ENCODE measurements around the gene SMCO4. TPM values are rescaled to one million over a fixed set of nuclear protein-coding genes. Genes with fewer than 3 reads are reported as not detected.

Gene SMCO4
- total RNA-seq, 4 donors from 2014 or later, result 3.1 to 18.1 (median 10.2) TPM

DNA sequence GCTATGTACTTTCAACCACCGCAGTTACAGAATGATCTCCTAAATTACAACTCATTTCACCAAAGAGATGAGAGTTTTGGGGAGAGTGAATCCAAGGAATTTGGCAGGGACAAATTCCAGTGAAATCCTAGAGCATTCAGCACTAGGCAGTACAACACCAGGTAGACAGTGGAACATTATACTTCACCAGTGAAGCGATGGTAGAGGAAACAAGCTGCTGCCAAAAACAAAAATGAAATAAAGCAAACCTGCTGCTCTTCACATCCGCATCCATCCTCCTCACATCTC is 16.9 kb downstream of the SMCO4 start:
- TF ChIP-seq, protein P1, sequence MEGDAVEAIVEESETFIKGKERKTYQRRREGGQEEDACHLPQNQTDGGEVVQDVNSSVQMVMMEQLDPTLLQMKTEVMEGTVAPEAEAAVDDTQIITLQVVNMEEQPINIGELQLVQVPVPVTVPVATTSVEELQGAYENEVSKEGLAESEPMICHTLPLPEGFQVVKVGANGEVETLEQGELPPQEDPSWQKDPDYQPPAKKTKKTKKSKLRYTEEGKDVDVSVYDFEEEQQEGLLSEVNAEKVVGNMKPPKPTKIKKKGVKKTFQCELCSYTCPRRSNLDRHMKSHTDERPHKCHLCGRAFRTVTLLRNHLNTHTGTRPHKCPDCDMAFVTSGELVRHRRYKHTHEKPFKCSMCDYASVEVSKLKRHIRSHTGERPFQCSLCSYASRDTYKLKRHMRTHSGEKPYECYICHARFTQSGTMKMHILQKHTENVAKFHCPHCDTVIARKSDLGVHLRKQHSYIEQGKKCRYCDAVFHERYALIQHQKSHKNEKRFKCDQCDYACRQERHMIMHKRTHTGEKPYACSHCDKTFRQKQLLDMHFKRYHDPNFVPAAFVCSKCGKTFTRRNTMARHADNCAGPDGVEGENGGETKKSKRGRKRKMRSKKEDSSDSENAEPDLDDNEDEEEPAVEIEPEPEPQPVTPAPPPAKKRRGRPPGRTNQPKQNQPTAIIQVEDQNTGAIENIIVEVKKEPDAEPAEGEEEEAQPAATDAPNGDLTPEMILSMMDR (IDR thresholded peaks at IDR 0.05 in 4 of 5, conservative IDR thresholded peaks at IDR 0.05 in 1 of 5), result no peak
- TF ChIP-seq POLR2A (IDR thresholded peaks at IDR 0.05), result no peak
- no peak for ATAC-seq
- Histone ChIP-seq H3K4me3 (no peak overlapping the region), H3K27ac (peak overlapping the region; percentile 39 to 98 (median 90)), H3K4me1 (peaks cover 63 to 65% of the 10 kb centered on the region in 2 donors), H3K27me3 (no peaks in the 10 kb centered on the region), H3K36me3 (no peaks in the 10 kb centered on the region), H3K9me3 (no peaks in the 10 kb centered on the region)
- no peak for DNase-seq
- intact Hi-C loops (cut with DNase I; ENCODE audit: low total_unique reads) (loop anchor here (5.0 to 10.0 kb wide), 2 partner anchors 41 to 219 kb away; partner anchors contain the start of genes C11orf54 and TAF1D), in situ Hi-C loops (cut with MboI; ENCODE audit: low sequenced_read_pairs in 4 of 4) (no loop called here)

DNA sequence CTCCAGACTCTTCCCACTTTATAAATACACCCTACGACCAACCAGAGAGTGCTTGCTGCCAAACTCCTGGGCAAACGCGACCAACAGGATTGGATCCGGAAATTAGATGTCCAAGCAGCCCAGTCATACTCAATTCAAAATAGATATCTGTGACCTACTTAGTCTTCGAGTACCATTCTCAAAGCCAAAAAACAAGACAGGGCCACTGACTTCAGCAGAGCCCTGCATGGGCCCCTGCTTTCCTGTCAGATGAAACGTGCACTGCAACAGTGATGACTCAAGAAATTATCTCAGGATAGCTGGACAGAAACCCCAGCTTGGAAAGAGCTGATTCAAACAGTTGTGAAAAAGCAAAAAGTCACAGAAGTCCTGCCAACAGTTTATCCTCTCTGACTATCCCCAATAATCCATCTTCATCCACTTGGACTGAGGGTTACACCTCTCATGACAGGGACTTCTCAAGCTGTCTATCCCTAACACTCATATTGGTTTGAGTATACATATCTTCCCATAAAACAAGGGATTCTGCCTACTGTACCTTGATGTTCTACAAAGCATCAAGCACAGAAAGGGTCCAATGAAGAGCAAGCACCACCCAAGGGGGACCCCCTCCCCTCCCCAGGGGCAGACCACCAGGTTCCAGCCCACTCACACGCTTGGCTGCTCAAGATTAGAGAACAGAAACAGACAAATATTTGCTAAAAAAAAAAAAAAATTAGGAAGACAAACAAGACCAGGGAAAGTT is 17.4 kb downstream of the SMCO4 start:
- H3K4me1 ChIP-seq, result peaks cover 61 to 63% of the 10 kb centered on the region in 2 donors
- TF ChIP-seq, protein P1 (IDR thresholded peaks at IDR 0.05 in 4 of 5, conservative IDR thresholded peaks at IDR 0.05 in 1 of 5), result no peak
- no peak for TF ChIP-seq POLR2A (IDR thresholded peaks at IDR 0.05)
- H3K9me3 ChIP-seq, result no peaks in the 10 kb centered on the region
- peak overlapping the region; percentile 39 to 98 (median 90) for H3K27ac ChIP-seq
- in situ Hi-C loops (cut with MboI; ENCODE audit: low sequenced_read_pairs in 4 of 4) (no loop called here), intact Hi-C loops (cut with DNase I; ENCODE audit: low total_unique reads) (loop anchor here (2.0 to 10.0 kb wide), 3 partner anchors 17 to 219 kb away; partner anchors contain the start of genes C11orf54, SMCO4 and TAF1D)
- H3K27me3 ChIP-seq, result no peaks in the 10 kb centered on the region
- DNase-seq (peak; percentile 18 to 33), ATAC-seq (peak; percentile 28 to 67)
- no peak overlapping the region for H3K4me3 ChIP-seq
- H3K36me3 ChIP-seq, result no peaks in the 10 kb centered on the region

DNA sequence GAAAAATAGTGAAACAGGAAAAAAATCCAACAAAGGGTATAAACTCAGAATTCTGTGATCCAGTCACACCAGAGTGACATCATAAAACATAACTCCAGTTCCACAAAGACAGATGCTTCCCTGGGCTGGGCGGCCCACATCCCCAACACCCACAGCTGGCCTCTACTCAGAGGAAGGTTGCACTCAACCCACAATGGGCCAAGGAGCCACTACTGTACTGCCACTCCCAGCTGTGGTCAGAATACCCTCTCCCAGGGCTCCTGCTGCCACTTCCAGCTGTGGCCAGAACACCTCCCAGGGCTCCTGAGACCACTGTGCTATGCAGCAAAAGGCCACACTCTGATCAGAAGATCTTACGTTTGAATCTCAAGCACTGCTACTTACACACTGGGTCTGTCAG is 18.3 kb downstream of the SMCO4 start:
- intact Hi-C loops (cut with DNase I; ENCODE audit: low total_unique reads) (loop anchor here (2.0 to 10.0 kb wide), 3 partner anchors 18 to 220 kb away; partner anchors contain the start of genes C11orf54, SMCO4 and TAF1D), in situ Hi-C loops (cut with MboI; ENCODE audit: low sequenced_read_pairs in 4 of 4) (no loop called here)
- DNase-seq (no peak), ATAC-seq (no peak)
- H3K36me3 ChIP-seq, result no peaks in the 10 kb centered on the region
- no peak overlapping the region for H3K4me3 ChIP-seq
- TF ChIP-seq, protein P1 (IDR thresholded peaks at IDR 0.05 in 4 of 5, conservative IDR thresholded peaks at IDR 0.05 in 1 of 5), result no peak
- no peak for TF ChIP-seq POLR2A (IDR thresholded peaks at IDR 0.05)
- peak overlapping the region; percentile 39 to 98 (median 90) for H3K27ac ChIP-seq
- H3K4me1 ChIP-seq, result peaks cover 52 to 54% of the 10 kb centered on the region in 2 donors
- H3K27me3 ChIP-seq, result no peaks in the 10 kb centered on the region
- H3K9me3 ChIP-seq, result no peaks in the 10 kb centered on the region

DNA sequence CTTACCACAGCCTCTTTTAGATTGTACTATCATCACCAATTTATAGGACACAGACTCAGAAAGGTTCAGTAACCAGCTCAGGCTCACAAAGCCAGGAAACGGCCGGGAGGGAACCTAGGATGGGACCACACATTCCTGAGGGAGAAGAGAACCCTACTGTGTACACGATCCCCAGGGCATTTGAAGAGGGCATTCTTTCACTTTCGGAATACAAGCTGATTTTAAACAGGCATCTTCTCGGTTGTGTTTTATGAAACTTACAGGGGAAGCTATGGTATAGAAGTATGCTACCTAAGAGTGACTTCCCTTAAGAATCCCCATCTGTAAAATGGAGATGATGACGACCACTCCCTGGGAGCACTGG is 19.0 kb downstream of the SMCO4 start:
- in situ Hi-C loops (cut with MboI; ENCODE audit: low sequenced_read_pairs in 4 of 4), result no loop called here
- Histone ChIP-seq H3K9me3 (no peaks in the 10 kb centered on the region), H3K36me3 (no peaks in the 10 kb centered on the region), H3K27ac (no peak overlapping the region), H3K4me3 (no peak overlapping the region), H3K4me1 (peaks cover 45 to 47% of the 10 kb centered on the region in 2 donors), H3K27me3 (no peaks in the 10 kb centered on the region)
- DNase-seq (no peak), ATAC-seq (no peak)
- TF ChIP-seq POLR2A (IDR thresholded peaks at IDR 0.05), result no peak
- TF ChIP-seq, protein P1 (IDR thresholded peaks at IDR 0.05 in 4 of 5, conservative IDR thresholded peaks at IDR 0.05 in 1 of 5), result no peak
- intact Hi-C loops (cut with DNase I; ENCODE audit: low total_unique reads), result loop anchor here (2.0 to 10.0 kb wide), 2 partner anchors 19 to 221 kb away; partner anchors contain the start of genes C11orf54, SMCO4 and TAF1D
